ENCODE measurements around the gene MRPL18.
"Not testable (repeated sequence)": the region's sequence is repeated elsewhere in the genome, so short reads cannot be mapped to it uniquely, and the experiment has no call there.

The MRPL18 gene

DNA sequence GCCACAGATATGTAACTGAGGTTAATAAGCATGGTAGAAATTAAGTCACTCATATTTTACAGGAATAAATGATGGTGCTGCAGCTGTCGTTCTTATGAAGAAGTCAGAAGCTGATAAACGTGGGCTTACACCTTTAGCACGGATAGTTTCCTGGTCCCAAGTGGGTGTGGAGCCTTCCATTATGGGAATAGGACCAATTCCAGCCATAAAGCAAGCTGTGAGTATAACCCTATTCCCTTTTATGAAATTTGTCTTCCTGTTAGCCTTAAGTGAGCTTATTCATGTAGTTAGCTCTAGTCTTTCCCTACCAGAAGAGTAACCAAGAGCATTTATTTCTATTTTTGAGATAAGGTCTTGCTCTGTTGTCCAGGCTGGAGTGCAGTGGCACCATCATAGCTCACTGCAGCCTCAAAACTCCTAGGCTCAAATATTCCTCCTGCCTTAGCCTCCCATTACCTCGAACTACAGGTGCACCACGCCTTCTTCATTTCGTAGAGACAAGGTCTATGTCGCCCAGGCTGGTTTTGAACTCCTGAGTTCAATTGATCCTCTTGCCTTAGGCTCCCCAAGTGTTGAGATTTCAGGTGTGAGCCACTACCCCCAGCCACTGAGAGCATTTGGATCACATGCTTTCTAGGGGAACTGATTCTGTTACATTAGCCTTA, 12.9 kb upstream of the MRPL18 start:
- no peak for DNase-seq

DNA sequence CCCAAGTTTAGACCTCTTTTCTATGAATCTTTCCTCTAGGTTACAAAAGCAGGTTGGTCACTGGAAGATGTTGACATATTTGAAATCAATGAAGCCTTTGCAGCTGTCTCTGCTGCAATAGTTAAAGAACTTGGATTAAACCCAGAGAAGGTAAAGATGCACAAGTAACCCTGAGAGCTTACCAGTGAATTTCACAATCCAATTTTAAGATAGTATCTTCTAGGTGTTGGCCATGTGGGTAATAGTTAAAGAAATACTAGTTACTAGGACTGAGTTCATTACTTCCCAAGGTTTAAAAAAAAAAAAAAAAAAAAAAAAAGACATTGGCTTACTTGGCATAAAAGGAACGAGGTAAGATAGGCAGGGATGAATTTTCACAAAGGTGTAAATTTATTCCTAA, 12.1 kb upstream of the MRPL18 start:
- no peak for DNase-seq

DNA sequence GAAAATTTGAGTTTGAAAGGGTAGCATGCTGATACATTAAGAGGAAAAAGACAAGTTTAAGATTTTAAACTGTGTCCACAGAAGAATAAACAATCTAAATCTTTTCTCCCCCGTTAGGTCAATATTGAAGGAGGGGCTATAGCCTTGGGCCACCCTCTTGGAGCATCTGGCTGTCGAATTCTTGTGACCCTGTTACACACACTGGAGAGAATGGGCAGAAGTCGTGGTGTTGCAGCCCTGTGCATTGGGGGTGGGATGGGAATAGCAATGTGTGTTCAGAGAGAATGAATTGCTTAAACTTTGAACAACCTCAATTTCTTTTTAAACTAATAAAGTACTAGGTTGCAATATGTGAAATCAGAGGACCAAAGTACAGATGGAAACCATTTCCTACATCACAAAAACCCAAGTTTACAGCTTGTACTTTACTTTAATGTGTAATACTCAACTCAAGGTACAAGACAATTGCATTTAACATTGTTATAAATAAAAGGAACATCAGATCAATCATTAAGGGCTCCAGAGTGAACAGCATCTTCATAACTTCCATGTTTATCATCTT, 11.6 kb upstream of the MRPL18 start:
- no peak for DNase-seq

DNA sequence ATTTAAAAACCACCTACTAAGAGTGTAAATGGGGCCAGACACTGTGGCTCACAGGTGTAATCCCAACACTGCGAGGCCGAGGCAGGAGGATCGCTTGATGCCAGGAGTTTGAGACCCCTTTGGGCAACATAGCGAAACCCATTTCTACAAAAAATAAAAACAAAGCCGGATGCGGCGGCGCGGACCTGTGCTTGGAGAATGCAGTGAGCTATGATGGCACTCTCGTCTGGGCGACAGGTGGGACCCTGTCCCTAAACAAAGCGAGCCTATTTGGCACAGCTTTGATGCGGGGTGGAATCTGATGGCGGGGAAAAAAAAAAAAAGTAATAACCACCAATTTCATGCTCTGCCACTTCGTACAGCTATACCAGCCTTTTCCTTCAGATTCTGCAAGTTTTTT, 2.0 kb upstream of the MRPL18 start:
- DNase-seq = no peak

DNA sequence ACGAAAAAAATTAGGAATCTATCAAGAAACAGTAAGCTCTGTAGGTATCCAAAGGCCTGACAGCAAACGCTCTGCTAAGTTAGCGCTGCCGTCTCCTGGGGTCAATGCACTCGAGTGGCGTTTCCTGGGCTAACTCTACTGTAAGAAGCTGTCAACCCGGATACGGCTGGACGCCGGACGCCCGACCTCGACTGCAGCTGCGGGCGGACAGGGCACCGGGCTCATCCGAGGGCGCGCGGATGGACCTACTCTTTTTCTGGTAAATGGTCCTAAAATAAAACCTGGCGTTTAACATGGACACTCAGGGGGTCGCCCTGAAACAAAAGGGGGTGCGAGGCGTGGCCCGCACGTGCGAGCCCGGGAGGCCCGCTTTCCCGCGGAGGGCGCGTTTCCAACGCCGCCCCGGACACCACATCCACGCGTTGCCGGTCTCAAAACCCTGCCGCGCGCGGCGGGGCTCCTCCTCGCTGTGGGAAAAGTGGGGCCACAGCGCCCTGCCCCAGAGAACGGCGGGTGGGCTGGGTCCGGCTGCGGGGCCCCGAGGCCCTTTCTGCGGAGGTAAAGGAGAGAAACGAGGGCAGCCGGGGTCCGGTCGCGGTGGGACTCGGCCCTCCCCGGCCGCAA, 1.4 kb upstream of the MRPL18 start:
- DNase-seq = no peak

DNA sequence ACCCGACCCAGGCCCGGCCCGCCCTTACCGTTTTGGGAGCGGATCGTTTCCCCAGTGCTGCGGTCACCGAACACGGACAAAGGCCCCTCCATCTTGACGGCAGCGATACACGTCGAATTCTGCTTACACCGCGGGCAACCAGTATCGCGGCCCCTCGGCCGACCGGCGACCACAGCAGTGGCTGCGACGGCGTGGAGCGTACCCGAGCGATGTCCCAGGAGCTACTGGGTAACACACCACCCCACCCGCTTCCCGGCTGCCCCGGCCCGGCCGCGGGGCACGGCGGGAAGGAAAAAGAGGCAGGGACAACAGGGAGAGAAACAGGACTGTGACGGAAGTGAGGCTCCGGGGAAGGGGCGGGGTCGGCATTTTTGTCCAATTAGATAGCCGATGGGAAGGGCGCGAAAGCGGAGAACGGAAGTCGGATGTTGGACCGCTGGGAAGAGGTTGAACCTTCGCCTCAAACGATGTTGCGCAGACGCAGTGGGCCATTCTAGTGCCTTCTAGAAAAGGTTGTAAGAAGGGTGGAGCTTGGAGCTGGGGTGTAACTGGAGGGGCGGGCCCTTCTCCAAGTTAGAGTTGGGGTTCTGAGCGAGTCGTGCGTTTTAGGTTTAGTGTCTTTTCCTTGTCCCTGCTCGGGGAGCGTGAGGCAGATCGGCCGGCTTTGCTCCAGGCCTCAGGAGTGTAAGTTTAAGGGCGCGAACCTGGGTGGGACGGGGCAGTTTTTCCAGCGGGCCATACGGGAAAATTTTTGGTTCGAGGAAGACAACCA, 704 bp upstream of the MRPL18 start, which contains the start of gene TCP1:
TSS of gene TCP1 (minus strand) at position 226 of the 772 bp plus-strand sequence. CDS start at position 92, 134 bp downstream.
- DNase-seq = peak; percentile 95

DNA sequence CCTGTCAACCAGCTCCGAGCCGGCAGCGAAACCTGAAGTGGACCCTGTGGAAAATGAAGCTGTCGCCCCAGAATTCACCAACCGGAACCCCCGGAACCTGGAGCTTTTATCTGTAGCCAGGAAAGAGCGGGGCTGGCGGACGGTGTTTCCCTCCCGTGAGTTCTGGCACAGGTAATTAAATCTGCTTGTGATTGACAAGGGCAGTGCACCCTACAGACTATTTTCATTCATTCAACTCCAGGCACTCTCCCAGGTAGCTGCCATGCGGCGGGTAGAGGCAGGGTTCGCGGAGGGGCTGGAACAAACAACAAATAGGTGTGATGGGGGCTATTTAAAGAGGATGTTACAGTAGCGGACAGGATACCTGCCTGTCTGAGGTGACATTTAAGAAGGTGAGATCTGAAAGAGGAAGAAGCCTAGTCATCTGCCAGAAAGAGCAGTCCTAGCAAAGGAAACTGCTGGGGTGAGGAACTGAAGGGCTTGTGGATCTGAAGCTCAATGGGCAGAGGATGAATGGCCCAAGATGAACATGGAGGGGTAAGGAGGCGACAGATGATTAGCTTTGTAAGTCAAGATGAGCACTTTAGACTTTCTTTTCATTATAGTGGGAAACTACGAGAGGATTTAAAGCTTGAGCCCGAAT, 810 bp downstream of the MRPL18 start:
- no peak for DNase-seq

DNA sequence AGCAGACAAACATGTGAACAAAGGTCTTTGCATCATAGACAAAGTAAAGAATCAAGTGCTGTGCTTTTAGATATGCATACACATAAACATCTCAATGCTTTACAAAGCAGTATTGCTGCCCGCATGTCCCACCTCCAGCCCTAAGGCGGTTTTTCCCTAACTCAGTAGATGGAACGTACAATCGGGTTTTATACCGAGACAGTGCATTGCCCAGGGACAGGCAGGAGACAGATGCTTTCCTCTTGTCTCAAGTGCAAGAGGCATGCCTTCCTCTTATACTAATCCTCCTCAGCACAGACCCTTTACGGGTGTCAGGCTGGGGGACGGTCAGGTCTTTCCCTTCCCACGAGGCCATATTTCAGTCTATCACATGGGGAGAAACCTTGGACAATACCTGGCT, 4.7 kb downstream of the MRPL18 start:
- DNase-seq = not testable (repeated sequence)

DNA sequence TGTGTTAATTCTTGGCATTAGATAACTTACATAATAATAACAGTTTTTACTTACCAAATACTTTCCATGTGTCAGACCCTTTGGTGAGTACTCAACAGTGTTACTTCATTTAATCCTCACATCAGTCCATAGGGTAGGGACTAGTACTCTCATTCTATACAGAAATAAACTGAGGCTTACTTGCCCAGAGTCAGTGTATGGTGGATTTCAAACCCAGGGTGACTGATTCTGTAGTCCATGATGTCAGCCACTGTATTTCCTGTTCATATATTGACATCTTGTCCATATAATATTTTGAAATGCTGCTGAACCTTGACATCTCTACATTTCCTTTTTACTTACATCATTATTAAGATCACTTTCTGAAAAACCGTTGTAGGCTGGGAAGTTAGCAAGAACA, 7.3 kb downstream of the MRPL18 start:
- DNase-seq = no peak

DNA sequence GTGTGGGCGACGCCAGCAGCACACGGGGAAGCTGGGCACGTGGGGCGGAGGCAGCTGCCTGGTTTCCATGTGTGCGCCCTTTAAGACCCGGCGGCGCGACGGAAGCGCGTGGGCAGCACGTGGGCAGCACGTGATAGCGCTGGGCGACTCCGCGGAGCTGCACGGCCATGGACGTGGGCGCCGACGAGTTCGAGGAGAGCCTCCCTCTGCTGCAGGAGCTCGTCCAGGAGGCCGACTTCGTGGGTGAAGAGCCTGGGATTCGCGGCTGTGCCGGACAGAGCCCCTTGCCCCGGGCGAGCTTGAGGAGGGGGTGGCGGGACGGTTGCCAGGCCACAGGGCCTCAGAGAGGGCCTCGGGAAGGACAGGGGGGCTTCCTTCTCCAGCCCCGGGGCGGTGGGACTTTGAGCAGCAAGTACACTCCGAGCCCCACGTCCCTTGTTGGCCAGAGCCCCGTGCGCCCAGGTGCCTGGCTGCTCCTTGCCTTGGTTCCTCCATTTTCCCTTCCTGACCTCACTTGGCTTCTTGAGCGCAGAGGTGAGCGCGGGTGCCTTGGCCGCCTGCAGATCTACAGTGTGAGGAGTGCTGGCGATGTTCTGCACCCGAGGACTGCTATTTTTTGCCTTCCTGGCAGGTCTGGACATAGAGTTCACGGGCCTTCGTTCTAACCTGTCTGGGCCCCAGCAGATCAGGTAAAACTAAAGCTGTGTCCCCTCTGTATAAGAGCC, 10.0 kb downstream of the MRPL18 start, which contains the start of gene PNLDC1:
TSS of gene PNLDC1 (plus strand) at position 136 of the 725 bp plus-strand sequence. CDS start at position 168, 32 bp downstream.
- no peak for DNase-seq

DNA sequence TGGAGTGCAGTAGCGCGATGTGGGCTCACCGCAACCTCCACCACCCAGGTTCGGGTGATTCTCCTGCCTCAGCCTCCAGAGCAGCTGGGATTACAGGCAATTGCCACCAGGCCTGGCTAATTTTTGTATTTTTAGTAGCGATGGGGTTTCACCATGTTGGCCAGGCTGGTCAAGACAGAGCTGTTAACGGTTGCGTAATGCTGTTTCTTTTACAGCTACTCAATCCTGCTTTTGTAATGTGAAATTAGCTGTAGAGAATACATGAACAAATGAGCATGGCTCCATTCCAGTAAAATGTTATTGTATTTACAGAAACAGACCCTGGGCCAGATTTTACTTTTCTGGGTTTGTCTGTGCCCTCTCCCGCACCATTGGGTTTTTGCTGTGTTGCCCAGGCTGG, 11.7 kb downstream of the MRPL18 start:
- no peak for DNase-seq

DNA sequence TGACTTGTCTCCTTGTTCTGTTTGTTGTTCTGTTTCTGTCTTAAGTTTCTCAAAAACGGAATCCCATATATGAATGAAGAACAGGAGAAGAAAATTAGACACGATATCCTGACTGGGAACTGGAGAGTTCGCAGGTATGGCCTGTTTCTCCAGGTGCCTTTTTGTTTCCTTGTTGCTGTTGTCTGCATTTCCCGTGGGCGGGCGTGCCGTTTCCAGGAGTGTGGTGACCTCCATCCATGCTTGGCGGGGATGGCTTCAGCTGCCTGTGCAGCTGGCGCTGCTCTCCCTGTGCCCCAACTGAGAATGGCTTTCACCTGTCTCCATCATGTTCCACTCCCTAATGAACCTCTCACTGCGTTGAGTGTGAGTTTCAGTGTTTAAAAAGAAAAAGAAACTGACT, 14.2 kb downstream of the MRPL18 start:
- DNase-seq = no peak

DNA sequence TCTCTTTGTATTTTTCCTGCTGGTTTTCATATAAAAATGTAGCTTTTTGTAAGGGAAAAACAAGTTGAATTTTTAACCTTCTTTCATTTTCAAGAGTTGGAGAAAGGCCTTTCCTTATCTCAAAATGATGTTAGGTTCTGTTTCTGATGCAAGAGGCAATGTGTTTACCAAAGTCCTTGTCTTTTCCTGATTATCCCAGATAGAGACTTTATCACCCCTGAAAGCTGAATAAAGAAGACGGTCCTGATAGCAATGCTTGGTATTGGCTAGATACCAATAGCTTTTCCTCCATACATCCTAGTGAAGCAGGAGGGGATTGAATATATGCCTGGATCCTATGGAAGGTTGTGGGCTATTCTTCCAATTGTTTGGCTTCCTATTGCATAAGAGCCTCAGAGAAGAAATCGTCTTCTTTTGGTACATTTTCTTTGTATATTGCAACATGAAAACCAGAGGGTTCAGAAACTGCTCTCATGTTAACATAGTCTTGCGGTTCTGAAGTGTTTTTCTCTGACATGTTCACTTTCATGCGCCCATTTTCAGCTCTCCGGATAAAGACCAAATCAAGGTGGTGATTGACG, 15.3 kb downstream of the MRPL18 start:
- no peak for DNase-seq

DNA sequence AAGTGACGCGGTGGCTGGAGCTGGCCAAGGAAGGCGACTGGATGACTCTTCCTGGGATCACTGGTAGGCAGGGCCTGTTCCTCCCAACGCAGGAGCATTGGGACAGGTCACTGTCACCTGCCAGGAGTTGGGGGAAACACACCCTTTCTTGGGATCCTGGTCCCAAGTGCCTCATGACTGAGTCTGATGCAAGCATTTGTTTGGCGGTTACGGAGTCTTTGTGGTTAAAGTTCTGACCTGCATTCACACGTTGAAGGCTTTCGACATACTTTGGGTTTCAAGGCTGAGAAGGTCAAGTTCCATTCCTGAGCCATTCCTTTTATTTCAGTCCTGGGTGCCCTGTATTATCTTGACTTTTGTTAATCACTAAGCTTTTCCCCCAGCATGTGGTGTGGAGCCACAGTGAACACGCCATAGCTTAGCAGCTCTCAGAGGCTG, 15.8 kb downstream of the MRPL18 start:
- no peak for DNase-seq

DNA sequence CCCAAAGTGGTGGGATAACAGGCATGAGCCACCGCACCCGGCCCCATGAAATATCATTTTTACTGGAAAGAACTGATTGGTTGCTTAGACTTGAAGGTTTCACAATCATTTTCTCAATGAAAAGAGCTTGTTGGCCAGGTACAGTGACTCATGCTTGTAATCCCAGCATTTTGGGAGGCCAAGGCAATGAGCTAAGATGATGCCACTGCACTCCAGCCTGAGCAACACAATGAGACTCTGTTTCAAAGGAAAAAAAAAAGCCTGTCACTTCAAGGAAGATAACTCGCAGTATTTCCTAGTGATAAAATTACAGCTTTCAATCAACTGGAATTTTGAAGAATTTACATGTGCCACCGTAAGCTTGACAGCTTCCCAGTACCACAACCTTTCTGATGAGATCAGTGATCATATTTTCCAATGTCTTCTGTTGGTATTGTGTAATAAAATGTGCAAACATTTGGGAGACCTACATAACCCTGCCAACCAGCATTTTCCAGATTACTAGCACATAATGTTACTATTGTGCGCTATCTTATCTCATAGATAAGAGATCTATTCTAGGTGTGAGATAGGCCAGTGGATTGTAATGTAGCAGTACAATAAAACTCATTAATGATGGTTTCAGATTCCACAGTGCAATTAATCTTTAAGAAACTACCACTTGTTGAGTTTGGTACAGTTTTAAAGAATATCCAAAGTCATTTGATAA, 17.0 kb downstream of the MRPL18 start:
- DNase-seq = no peak

DNA sequence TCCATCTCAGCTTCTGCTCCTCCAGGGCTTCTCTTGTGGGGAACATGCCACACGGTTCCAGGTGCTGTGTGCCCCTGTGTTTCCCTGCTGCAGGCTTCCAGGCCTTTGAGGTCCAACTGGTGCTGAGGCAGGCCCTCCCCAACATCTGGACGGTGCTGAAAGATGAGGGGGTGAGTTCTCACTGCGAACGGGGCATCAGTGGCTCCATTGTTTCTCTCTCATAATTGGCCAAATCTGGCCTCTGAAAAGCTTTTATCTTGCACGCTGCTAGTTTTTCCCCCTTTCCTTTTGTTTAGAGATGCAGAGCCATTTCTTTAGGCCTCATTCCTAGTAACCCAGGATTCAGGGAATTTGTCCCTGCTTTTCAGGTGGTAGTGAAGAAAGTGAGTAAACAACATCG, 18.4 kb downstream of the MRPL18 start:
- no peak for DNase-seq

DNA sequence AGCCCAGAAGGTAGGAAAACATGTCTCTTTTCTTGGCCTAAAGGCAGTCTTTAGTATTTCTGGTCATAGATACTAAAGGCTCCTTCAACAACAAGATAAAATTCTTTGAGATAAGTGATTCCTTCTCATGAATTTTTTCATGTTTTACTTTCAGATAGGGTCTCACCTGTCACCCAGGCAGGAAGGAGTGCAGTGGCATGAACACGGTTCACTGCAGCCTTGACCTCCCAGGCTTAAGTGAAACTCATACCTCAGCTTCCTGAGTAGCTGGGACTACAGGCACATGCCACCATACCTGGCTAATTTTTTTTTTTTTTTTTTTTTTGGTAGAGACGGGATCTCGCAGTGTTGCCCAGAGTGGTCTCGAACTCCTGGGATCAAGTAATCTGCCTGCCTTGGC, 18.9 kb downstream of the MRPL18 start:
- DNase-seq = no peak

DNA sequence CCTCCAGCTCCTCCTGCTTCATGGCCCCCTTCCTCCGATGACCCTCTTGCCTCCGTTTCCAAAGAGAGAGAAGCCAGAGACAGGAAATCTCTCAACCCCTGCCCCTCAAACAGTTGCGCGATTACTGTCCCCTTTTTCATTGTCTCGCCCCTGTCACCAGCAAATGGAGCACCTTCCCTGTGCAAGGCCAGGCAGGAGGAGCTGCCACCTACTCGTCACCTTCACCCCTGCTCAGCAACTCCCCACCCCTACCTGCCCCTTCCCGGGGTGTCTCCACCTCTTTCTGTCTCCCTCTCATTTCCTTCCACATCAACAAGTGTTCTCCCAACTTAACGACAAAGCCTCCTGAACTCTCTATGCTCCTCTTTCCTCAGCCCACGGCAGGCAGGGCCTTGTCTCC, 23.5 kb downstream of the MRPL18 start:
- no peak for DNase-seq

DNA sequence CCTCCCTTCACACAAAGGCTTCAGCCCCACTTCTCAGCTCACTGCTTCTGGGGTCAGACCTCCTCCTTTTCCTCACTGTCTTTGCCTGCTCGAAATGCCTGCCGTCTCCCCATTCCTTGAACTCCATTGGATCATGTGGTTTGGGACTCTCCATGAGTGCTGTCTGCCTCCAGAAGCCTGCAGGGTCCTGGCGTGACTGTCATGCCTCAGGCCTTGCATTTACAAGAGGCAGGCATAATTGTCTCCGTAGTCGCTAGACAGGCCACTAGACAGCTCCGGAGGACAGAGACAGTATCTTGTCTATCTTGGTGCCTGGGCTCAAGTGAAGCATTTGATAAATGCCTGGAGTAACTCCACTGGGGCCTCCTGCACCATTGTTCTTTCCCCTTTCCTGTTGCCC, 25.1 kb downstream of the MRPL18 start:
- no peak for DNase-seq

DNA sequence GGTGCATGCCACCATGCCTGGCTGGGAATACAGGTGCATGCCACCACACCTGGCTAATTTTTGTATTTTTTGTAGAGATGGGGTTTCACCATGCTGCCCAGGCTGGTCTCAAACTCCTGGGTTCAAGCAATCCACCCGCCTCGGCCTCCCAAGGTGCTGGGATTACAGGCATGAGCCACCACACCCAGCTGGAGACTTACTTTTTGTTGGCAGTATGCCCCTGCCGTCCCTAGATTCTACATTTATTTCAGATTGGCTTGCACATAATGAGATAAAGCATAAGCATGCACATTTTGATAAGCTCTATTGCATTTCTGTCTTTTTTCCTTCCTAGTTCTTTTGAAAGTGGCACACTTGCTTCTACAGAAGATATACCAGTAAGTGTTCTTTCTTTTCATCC, 26.5 kb downstream of the MRPL18 start:
- not testable (repeated sequence) for DNase-seq

All from T1000 (cell line).